ENCODE results near the gene ASPSCR1.

GRCh38 chr17:82037092-82037888 lies 59.9 kb downstream of the ASPSCR1 start, which contains the start of gene DCXR:
- TF ChIP-seq MAX (CRISPR knock-in tag; IDR thresholded peaks at IDR 0.05): no peak; the same call in 1 of the 2 replicates
- peak; percentile 73 for TF ChIP-seq CTCF (IDR thresholded peaks at IDR 0.05)
- no peak for TF ChIP-seq ESRRA (CRISPR knock-in tag; IDR thresholded peaks at IDR 0.05; ENCODE audit: borderline replicate concordance)
- no peak for TF ChIP-seq MLX (CRISPR knock-in tag; IDR thresholded peaks at IDR 0.05)
- TF ChIP-seq USF1 (CRISPR knock-in tag; IDR thresholded peaks at IDR 0.05): no peak
- TF ChIP-seq FOXP1 (CRISPR knock-in tag; IDR thresholded peaks at IDR 0.05; ENCODE audit: borderline replicate concordance): no peak
- TF ChIP-seq, protein P1, sequence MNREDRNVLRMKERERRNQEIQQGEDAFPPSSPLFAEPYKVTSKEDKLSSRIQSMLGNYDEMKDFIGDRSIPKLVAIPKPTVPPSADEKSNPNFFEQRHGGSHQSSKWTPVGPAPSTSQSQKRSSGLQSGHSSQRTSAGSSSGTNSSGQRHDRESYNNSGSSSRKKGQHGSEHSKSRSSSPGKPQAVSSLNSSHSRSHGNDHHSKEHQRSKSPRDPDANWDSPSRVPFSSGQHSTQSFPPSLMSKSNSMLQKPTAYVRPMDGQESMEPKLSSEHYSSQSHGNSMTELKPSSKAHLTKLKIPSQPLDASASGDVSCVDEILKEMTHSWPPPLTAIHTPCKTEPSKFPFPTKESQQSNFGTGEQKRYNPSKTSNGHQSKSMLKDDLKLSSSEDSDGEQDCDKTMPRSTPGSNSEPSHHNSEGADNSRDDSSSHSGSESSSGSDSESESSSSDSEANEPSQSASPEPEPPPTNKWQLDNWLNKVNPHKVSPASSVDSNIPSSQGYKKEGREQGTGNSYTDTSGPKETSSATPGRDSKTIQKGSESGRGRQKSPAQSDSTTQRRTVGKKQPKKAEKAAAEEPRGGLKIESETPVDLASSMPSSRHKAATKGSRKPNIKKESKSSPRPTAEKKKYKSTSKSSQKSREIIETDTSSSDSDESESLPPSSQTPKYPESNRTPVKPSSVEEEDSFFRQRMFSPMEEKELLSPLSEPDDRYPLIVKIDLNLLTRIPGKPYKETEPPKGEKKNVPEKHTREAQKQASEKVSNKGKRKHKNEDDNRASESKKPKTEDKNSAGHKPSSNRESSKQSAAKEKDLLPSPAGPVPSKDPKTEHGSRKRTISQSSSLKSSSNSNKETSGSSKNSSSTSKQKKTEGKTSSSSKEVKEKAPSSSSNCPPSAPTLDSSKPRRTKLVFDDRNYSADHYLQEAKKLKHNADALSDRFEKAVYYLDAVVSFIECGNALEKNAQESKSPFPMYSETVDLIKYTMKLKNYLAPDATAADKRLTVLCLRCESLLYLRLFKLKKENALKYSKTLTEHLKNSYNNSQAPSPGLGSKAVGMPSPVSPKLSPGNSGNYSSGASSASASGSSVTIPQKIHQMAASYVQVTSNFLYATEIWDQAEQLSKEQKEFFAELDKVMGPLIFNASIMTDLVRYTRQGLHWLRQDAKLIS (CRISPR knock-in tag; IDR thresholded peaks at IDR 0.05; ENCODE audit: borderline replicate concordance): no peak
- TF ChIP-seq ZNF396 (CRISPR knock-in tag; IDR thresholded peaks at IDR 0.05; ENCODE audit: borderline replicate concordance): no peak
- peak; percentile 94 for TF ChIP-seq SP1 (CRISPR knock-in tag; conservative IDR thresholded peaks at IDR 0.05)
- no peak for TF ChIP-seq ZNF232 (CRISPR knock-in tag; IDR thresholded peaks at IDR 0.05)
- peak; percentile 43; the same call in 1 of the 2 replicates for TF ChIP-seq IRF1 (CRISPR knock-in tag; IDR thresholded peaks at IDR 0.05)
- TF ChIP-seq ZNF512 (CRISPR knock-in tag; IDR thresholded peaks at IDR 0.05; ENCODE audit: borderline replicate concordance): no peak
- TF ChIP-seq USF2 (CRISPR knock-in tag; IDR thresholded peaks at IDR 0.05): peak; percentile 12; the same call in 1 of the 2 replicates
- TF ChIP-seq ETV6 (CRISPR knock-in tag; IDR thresholded peaks at IDR 0.05): no peak
